Measurements from ENCODE around the gene NOP16. TPM values are rescaled to one million over a fixed set of nuclear protein-coding genes. Genes with fewer than 3 reads are reported as not detected.

The NOP16 gene
- total RNA-seq, 1 experiment from 2014 or later, result 47.9 TPM

DNA sequence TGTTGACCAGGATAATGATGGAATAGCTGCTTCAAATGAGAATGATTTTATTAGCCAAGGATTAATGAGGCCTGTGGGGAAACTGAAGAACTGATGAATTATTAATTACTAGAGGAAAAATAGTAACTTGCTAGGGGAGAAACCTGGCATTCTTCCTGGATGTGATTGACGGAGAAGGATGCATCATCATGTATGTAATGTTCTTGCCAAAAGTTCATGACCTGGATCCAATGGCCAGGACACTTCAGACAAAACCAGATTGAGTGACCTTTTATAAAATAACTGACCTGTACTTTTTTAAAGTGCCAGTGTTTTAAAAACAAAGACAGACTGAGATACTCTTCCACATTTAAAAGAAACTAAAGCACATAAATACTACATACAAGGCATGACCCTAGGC, 50.5 kb downstream of the NOP16 start:
- no peak for DNase-seq (ENCODE audit: low spot score)
- in situ Hi-C loops (cut with HindIII; ENCODE audit: low sequenced_read_pairs), result no loop called here

DNA sequence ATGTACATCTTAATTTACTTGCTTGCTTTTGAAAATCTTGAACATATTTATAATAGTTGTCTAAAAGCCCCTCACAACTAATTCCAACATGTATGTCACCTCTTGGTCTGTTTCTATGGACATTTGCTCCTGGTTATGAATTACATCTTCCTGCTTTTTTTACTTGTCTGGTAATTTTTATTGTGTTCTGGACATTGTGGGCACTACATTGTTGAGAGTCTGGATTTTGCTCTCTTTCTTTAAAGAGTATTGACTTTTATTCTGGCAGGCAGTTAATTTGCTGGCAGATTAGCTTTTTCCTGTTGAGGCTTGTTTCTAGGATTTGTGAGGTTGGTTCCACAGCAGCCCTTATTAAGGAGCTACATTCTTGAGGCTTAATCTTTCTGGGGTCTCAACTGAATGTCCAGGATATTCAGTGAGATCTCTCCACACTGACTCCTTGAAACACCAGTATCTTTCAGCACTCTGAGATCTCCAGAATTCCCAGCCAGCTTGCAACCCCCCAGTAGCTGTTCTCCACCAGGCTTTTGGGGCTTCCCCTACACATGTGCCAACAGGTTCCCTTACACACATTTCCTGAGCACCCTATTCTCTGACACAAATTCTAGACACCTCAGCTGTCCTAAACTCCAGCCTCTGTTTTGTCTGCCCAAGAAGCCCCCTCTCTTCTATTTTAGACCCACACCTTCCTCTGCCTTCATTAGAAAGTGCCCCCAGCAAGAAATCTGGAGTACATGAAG, 54.2 kb downstream of the NOP16 start:
- DNase-seq (ENCODE audit: low spot score), result no peak
- in situ Hi-C loops (cut with HindIII; ENCODE audit: low sequenced_read_pairs), result no loop called here

Other genes with a start within 250 kb of the NOP16 start
- 8.4 and 11.8 TPM in 2 replicates for gene SIMC1, start 150.2 kb downstream of the NOP16 start, total RNA-seq (2014; rRNA removed; shearing (Covaris generic))
- gene KIAA1191, start 26.8 kb downstream of the NOP16 start, total RNA-seq (2014; rRNA removed; shearing (Covaris generic)), result 112 and 117 TPM in 2 replicates
- 0.03 TPM in 1 of 2 replicates, not detected in the other for gene ARL10, start 23.1 kb downstream of the NOP16 start, total RNA-seq (2014; rRNA removed; shearing (Covaris generic))
- 119 and 175 TPM in 2 replicates for gene HIGD2A, start 153 bp upstream of the NOP16 start, total RNA-seq (2014; rRNA removed; shearing (Covaris generic))
- gene CLTB, start 27.9 kb upstream of the NOP16 start, total RNA-seq (2014; rRNA removed; shearing (Covaris generic)), result 163 and 179 TPM in 2 replicates
- gene FAF2, start 59.8 kb upstream of the NOP16 start, total RNA-seq (2014; rRNA removed; shearing (Covaris generic)), result 24.9 and 29.4 TPM in 2 replicates
- 4.0 and 6.7 TPM in 2 replicates for gene RNF44, start 148.8 kb upstream of the NOP16 start, total RNA-seq (2014; rRNA removed; shearing (Covaris generic))
- not detected in 2 replicates for gene CDHR2, start 160.7 kb upstream of the NOP16 start, total RNA-seq (2014; rRNA removed; shearing (Covaris generic))
- gene GPRIN1, start 221.6 kb upstream of the NOP16 start, total RNA-seq (2014; rRNA removed; shearing (Covaris generic)), result 15.3 and 19.9 TPM in 2 replicates
- gene SNCB, start 241.9 kb upstream of the NOP16 start, total RNA-seq (2014; rRNA removed; shearing (Covaris generic)), result 0.49 and 1.7 TPM in 2 replicates
- not detected in 2 replicates for gene EIF4E1B, start 242.1 kb upstream of the NOP16 start, total RNA-seq (2014; rRNA removed; shearing (Covaris generic))